Fibroblast of skin of back (primary cell): ENCODE results near the gene USP4. TPM values are rescaled to one million over a fixed set of nuclear protein-coding genes. Genes with fewer than 3 reads are reported as not detected.
"Not testable (repeated sequence)": the region's sequence is repeated elsewhere in the genome, so short reads cannot be mapped to it uniquely, and the experiment has no call there.

Experiments
- DNase-seq: peaks from one replicate; pipeline ENCODE4 v3.0.0-alpha.2; 2013
- polyA plus RNA-seq, 2 experiments: library from polyadenylated mRNA; unstranded; fragments of 120-200 nt; gene quantifications; one replicate each; pipeline ENCODE4 v1.2.1, GENCODE V29; 2013; ENCODE audit not compliant: insufficient read length in 2 of 2

USP4 gene
- 39.6 TPM for polyA plus RNA-seq (2013, experiment 1 of 2; ENCODE audit: insufficient read length)
- polyA plus RNA-seq (2013, experiment 2 of 2; ENCODE audit: insufficient read length) = 42.2 TPM

- peak; percentile 89 for DNase-seq
These were observed at the start of gene USP4 for GRCh38 chr3:49339941-49340800. TSS of gene USP4 (minus strand) at chr3:49340053. CDS start at chr3:49340024, 29 bp downstream.

GRCh38 chr3:49389297-49389696, 49.4 kb upstream of the USP4 start:
- DNase-seq = no peak

- no peak for DNase-seq
These were observed 48.5 kb upstream of the USP4 start for GRCh38 chr3:49388289-49388820.

GRCh38 chr3:49387721-49388120, 47.9 kb upstream of the USP4 start:
- DNase-seq = no peak

GRCh38 chr3:49386056-49386756, 46.4 kb upstream of the USP4 start:
- DNase-seq = no peak

- no peak for DNase-seq
These were observed 45.8 kb upstream of the USP4 start for GRCh38 chr3:49385617-49386016.

- no peak for DNase-seq
These were observed 43.5 kb upstream of the USP4 start for GRCh38 chr3:49383387-49383786.

- peak; percentile 95 for DNase-seq
These were observed 38.5 kb upstream of the USP4 start for GRCh38 chr3:49378249-49378895.

- peak; percentile 73 for DNase-seq
These were observed 37.6 kb upstream of the USP4 start for GRCh38 chr3:49377483-49377882.

- no peak for DNase-seq
These were observed 32.1 kb upstream of the USP4 start for GRCh38 chr3:49371946-49372345.

- DNase-seq = no peak
These were observed 30.9 kb upstream of the USP4 start for GRCh38 chr3:49370585-49371290.

- DNase-seq = peak; percentile 40
These were observed 22.7 kb upstream of the USP4 start for GRCh38 chr3:49362561-49362960.

GRCh38 chr3:49359623-49360022, 19.8 kb upstream of the USP4 start:
- peak; percentile 48 for DNase-seq

GRCh38 chr3:49358884-49359225, 19.0 kb upstream of the USP4 start:
- no peak for DNase-seq

- DNase-seq = peak; percentile 96
These were observed 18.5 kb upstream of the USP4 start, which contains the start of gene GPX1 for GRCh38 chr3:49358217-49358883. TSS of gene GPX1 (minus strand) at chr3:49358353. CDS start at chr3:49358278, 75 bp downstream.

GRCh38 chr3:49357443-49358216, 17.8 kb upstream of the USP4 start:
- peak; percentile 94 for DNase-seq

GRCh38 chr3:49357095-49357442, 17.2 kb upstream of the USP4 start:
- DNase-seq = not testable (repeated sequence)

- no peak for DNase-seq
These were observed 13.1 kb upstream of the USP4 start for GRCh38 chr3:49352890-49353421.

GRCh38 chr3:49352281-49352680, 12.4 kb upstream of the USP4 start:
- no peak for DNase-seq

GRCh38 chr3:49351521-49352011, 11.7 kb upstream of the USP4 start:
- DNase-seq = peak; percentile 91
